IPS-NIHi11 (cell line): ENCODE measurements around the gene AMBN.

ENCODE experiments used
- DNase-seq: peaks from one replicate; pipeline ENCODE4 v3.0.0; 2012; ENCODE audit warnings: mixed read lengths, low spot score

Gene AMBN

GRCh38 chr4:70591955-70592582, at the start of gene AMBN:
Gene AMBN (plus strand): TSS chr4:70592256. CDS start chr4:70592359, 103 bp downstream.
- no peak for DNase-seq

DNA sequence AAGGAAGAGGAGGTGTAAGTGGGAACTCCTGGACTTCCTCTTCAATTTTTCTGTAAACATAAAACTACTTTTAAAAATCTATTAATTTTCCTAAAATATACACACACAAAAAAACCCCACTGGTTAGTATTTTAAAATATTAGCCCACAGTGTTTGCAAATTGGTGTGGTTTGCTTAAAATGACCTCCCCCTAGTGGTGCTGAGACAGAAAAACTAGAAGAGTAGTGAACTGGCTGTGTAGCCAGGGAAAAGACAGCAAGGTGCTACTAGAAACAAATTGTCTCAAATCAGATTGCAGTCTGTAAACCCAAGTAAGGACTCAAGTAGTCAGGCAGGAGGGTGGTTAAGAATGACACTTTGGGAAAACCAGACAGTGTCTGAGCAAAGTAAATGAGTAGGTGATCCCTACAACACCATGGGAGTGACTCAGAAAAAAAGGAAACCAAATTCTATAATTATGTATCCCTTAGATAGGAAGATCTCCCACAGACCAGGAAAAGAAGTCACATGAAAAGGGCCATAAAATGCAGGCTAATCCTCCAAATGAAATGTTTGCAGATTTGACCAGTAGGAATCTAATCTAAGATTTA, 47.7 kb upstream of the AMBN start:
- DNase-seq = peak; percentile 20

- no peak for DNase-seq
Observed at GRCh38 chr4:70556856-70557255, 35.2 kb upstream of the AMBN start.

GRCh38 chr4:70559211-70559830, 32.7 kb upstream of the AMBN start:
- DNase-seq = peak; percentile 66

- DNase-seq = no peak
Observed at GRCh38 chr4:70559924-70560323, 32.1 kb upstream of the AMBN start.

DNA sequence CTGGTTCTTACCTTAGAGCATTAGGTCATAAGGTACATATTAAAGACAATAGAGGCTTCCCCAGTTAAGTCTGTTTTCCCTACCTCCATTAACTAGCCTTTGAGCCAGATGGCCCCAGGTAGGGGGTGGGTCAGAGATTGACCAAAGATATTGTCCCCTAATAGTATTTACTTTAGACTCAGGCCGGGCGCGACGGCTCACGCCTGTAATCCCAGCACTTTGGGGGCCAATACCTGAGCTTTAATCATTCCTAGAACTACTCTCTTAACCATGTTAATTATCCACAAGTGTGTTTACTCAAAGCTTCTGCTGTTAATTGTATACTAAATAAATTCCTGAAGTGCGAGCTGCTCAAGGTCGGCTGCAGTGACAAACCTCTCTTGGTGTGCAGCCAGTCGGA, 28.0 kb upstream of the AMBN start:
- no peak for DNase-seq

DNA sequence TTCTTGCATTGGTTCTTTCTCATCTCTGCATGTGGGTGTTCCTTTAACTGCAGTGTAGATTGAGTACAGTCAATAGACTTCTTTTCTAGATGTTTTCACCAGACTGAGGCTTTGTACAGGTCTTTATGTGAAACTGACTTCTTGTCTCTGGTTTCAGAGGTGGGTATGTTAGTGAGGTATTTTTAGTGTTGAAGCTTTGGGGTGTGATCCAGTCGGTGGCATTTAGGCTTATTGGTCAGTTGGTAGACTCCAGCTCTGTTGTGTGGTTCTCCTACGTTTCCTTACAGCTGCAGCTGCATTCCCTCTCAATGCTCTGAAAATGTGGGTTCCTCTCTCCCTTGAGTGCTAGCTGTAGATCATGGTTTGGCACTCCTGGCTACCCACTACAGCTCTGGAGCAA, 21.3 kb upstream of the AMBN start:
- DNase-seq = no peak

GRCh38 chr4:70571772-70572171, 20.3 kb upstream of the AMBN start:
- DNase-seq = no peak

DNA sequence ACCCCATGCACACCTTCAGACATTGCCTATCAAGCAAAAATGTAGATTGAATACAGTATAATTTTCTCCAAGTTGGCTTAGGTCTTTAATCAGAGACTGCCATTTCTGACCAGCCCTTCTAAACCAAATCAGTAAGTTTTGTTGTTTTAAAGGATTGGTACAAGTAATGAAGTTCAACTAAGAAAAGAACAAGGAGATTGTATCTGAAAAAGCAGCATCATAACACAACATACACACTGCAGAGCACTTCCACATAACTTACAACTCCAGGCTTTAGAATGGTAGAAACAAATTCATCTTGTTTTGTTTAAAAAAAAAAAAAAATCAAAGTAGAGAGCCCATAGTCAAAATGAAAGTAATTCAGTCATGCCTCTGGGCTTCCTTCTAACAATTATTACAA, 16.1 kb upstream of the AMBN start:
- no peak for DNase-seq

GRCh38 chr4:70577220-70577927, 14.7 kb upstream of the AMBN start:
- DNase-seq = no peak

DNA sequence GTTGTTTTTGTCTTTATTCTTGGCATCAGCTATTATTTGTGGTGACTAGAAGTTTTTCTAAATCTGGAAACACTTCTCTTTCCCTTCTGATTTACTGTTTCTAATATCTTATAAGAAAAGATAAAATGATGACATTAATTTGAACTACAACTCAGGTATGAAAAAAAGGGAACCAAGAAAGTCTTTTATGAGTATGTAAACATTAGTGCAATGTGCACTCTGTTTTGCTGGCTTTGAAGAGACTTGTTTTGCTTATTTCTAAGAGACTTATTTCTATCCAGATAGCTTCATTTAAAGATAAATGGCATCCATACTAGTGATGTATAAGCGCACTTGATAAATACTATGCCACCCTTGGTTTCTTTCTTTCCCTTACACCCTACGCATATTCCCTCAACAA, 10.1 kb upstream of the AMBN start:
- DNase-seq = no peak

DNA sequence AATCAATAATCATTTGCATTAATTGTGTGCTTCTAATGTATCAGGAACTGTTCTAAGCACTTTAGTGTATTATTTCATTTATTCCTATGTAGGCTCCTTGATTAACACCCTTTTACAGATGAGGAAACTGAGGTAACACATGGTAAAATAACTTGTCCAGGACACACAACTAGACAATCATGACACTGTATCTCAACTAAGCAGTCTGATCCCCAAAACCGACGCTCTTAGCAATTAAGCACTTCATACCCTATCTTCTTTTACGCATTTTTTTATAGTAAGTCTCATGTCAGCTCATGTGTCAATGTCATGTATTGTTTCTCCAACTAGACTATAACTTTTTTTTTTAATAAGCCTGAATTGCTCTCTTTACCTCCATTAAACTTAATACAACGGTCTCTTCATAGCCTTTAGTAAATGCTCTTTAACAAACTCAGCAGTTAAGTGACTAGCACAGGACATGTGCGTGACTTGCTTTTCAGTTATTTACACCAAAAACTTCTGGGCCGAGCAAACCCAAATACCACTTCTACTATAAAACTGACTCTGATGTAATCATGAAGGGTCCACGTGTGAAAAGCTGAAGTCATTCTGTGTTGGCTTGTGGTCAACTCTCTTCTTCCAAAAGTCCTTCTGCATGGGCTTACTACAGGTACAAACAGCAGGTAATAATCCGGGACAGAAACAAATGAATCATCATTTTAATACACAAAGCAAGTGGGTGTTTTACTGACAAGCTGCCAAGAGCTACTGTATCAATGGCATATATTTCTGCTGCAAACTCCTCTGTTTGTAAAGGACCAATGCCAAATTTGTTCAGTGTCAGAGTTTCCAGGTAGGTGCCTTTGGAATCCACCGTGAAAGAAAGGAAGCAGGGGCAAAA, 7.9 kb upstream of the AMBN start:
- DNase-seq = peak; percentile 14

DNA sequence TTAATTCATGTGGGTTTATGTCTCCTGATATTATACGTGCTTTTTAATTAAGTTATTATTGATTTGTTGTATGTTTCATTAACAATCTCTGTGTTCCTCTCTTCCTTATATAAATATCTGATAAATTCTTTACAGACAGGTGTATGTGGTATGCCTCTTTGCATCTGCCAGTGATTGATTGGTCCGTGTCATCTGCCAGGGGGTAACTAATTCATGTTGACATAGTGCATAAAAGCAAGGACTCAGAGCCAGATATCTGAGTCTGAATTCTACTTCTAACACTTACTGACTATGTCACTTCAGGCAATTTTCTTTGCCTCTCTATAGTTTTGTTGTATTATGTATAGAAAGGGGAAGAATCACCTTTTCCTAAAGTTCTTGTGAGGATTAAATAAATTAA, 5.2 kb upstream of the AMBN start:
- no peak for DNase-seq

DNA sequence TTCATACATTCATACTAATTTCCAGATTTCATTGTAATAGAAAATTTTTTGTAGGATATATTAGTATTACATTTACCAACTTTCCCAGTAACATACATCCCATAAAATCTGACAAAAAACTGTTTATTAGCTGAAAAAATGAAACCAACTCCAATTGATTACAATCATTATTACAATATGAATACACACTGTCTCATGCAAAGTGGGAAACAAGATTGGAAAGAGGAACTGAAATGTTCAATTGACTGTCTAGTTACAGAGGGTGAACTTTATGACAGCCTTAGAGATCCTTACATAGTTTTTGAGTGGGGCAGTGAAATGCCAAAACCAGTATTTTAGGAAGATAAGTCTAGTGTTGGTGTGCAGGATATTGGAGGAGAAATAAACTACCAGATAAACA, 2.3 kb upstream of the AMBN start:
- no peak for DNase-seq

GRCh38 chr4:70594196-70594595, 2.1 kb downstream of the AMBN start:
- DNase-seq = no peak

DNA sequence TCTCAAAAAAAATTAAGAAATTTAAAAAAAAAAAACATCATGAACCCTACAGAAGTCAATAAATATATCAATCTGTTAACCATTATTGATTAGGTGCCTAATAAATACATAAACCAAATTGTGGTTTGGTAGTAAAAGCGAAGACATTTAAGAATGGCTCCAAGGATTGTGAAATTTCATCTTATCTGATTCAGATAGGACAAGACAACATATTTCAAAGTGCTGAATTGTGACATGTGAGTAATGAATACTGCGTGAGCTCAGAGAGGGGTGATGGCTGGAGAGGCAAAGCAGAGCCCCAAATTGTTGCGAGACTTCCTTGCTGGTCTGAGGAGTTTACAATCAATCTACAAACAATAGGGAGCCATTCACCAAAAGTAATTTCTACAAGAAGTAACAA, 8.2 kb downstream of the AMBN start:
- no peak for DNase-seq

- no peak for DNase-seq
Observed at GRCh38 chr4:70600977-70601376, 8.9 kb downstream of the AMBN start.

DNA sequence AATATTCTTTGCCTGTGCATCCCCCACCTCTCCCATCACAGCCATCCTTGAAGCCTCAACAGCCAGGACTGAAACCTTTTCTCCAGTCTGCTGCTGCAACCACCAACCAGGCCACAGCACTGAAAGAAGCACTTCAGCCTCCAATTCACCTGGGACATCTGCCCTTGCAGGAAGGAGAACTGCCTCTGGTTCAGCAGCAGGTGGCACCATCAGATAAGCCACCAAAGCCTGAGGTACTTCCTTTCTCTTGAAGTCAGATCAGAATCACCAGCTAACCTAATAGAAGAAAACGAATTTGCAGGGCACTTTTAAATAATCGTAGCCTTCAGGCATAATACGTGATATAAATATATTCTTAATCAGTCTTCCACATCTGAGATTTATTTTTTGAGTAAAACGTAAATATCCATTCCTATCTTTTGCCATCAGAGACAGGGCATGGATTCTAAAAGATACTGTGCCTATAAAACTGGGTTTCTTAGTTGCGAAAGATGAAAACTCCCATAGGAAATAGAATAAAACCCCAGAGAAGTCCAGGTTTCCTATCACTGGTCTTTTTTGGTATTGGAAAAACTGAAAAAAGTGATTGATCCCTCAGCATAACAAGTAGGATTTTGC, 9.5 kb downstream of the AMBN start:
- peak; percentile 56 for DNase-seq

DNA sequence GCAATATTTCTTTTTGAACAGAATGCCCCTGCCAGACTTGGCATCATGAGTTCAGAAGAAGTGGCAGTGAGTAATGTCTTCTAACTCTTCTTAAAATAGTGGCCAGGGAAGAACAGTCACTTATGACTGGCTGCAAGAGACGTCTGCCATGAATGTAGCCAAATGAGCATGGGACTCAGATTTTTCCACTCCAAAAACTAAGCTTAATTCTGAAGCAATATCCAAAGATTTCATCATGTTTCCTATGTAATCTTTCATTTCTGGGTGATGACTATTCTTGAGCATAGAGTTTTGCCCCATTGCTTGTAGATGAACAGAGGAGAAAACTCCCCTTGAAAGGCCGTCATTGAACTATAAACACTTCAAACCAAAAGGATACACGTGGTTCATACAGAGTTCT, 11.8 kb downstream of the AMBN start:
- no peak for DNase-seq

DNA sequence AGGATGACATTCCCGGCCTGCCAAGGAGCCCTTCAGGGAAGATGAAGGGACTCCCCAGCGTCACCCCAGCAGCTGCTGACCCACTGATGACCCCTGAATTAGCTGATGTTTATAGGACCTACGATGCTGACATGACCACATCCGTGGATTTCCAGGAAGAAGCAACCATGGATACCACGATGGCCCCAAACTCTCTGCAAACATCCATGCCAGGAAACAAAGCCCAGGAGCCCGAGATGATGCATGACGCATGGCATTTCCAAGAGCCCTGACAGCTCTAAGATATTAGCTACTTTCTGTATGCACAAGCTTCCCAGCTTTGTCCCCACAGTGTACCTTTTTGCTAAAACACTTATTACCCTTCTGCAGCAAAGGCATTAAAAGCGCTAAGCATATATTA, 14.4 kb downstream of the AMBN start:
- DNase-seq = no peak

GRCh38 chr4:70607334-70607853, 15.3 kb downstream of the AMBN start:
- no peak for DNase-seq
